Measurements from ENCODE around the gene PTGS1. TPM values are rescaled to one million over a fixed set of nuclear protein-coding genes. Genes with fewer than 3 reads are reported as not detected.

The PTGS1 gene
- polyA plus RNA-seq, 2 of the 4 experiments (the other 2 are of a cell fraction), result 0.49 to 1.0 TPM

DNA sequence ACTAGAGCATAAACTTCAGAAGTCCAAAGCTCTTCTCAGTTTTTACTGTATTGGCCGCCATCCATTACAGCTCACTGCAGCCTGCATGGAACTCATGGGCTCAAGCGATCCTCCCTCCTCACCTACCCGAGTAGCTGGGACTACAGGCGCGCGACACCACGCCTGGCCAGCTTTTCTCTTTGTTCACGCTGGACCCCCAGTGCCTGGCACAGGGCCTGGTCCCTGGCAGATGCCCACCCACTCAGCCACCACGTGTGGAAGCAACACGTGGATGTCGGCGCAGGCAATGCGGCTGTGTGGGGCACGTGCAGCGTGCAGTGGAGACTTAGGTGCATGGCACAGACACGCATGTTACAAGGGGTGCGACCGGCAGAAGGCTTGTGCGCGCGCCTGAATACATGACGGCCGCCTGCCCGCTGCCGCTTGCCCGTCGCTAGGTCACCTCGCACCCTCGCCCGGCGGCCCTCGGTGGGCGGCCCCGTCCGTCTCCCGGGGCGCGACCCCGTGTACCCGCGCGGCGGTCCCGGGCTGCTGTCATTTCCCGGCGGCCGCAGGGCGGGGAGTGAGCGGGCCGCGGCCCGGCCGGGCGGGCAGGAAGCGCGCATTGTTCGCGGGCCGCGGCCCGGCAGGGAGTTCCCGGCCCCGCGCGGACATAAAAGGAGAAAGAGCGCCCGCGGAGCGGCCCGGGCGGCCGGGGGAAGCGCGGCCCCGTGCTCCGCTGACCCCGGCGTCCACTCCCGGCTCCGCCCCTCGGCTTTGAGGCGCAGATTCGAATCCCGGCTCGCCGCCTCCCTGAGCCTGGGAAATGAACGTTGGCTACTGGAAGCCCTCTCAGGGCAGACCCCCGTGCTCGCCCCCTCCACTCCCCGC lies 24.1 kb upstream of the PTGS1 start:
- Histone ChIP-seq H3K27ac (peak overlapping the region; percentile 63 to 85), H3K4me2 (peak overlapping the region; percentile 87), H3K4me3 (peak overlapping the region; percentile 49), H3K9me3 (no peaks in the 10 kb centered on the region), H3K4me1 (peaks cover 4% of the 10 kb centered on the region; the same call in 2 of the 3 replicates)
- CTCF ChIA-PET, result interaction anchor here (0.6 to 18.4 kb wide), 7 partner anchors 8 to 251 kb away, joined by 3 to 541 read pairs (median 3); partner anchors contain the start of gene TTLL11
- POLR2A ChIA-PET, result no interaction called here
- no peak for TF ChIP-seq EHF (CRISPR knock-in tag; IDR thresholded peaks at IDR 0.05)
- TF ChIP-seq HOXB5 (CRISPR knock-in tag; IDR thresholded peaks at IDR 0.05), result no peak
- TF ChIP-seq KDM1A (IDR thresholded peaks at IDR 0.05; ENCODE audit: low read depth), result no peak
- TF ChIP-seq MAZ (IDR thresholded peaks at IDR 0.05; ENCODE audit: borderline replicate concordance, low read depth, low read length), result no peak
- no peak for TF ChIP-seq POLR2AphosphoS2 (conservative IDR thresholded peaks at IDR 0.05; ENCODE audit: low read length)
- TF ChIP-seq HMGXB4 (CRISPR knock-in tag; IDR thresholded peaks at IDR 0.05; ENCODE audit: borderline replicate concordance), result no peak
- TF ChIP-seq CEBPB (IDR thresholded peaks at IDR 0.05), result no peak
- TF ChIP-seq CHD4 (IDR thresholded peaks at IDR 0.05; ENCODE audit: borderline replicate concordance), result no peak
- TF ChIP-seq, protein P1, sequence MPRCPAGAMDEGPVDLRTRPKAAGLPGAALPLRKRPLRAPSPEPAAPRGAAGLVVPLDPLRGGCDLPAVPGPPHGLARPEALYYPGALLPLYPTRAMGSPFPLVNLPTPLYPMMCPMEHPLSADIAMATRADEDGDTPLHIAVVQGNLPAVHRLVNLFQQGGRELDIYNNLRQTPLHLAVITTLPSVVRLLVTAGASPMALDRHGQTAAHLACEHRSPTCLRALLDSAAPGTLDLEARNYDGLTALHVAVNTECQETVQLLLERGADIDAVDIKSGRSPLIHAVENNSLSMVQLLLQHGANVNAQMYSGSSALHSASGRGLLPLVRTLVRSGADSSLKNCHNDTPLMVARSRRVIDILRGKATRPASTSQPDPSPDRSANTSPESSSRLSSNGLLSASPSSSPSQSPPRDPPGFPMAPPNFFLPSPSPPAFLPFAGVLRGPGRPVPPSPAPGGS (IDR thresholded peaks at IDR 0.05), result no peak
- ATAC-seq, result peak; percentile 38 to 45; a peak in 5 of 6 replicates
- FAIRE-seq, result no peak
- peak in 1 of 2 experiments; percentile 16 for DNase-seq (ENCODE audit: low read depth in 1 of 2, low spot score in 1 of 2)
- WGBS (ENCODE audit: missing lambda C conversion rate), result 51% methylated on average over 49 of the region's 90 CpGs

- WGBS (ENCODE audit: missing lambda C conversion rate), result 53% methylated on average over 16 of the region's 16 CpGs
- ChIA-PET POLR2A (no interaction called here), CTCF (interaction anchor here (0.6 to 18.4 kb wide), 7 partner anchors 9 to 464 kb away, joined by 3 to 541 read pairs (median 3); partner anchors contain the start of gene TTLL11)
- ATAC-seq (peak; percentile 45 to 62; a peak in 5 of 6 replicates), DNase-seq (ENCODE audit: low read depth in 1 of 2, low spot score in 1 of 2) (peak; percentile 38 to 50), FAIRE-seq (no peak)
- Histone ChIP-seq H3K4me3 (peak overlapping the region; percentile 49), H3K9me3 (peaks cover 2% of the 10 kb centered on the region; the same call in 1 of the 3 replicates), H3K4me1 (peaks cover 4% of the 10 kb centered on the region; the same call in 2 of the 3 replicates), H3K4me2 (peak overlapping the region; percentile 87), H3K27ac (peak overlapping the region; percentile 63 to 85)
- TF ChIP-seq, protein P2, sequence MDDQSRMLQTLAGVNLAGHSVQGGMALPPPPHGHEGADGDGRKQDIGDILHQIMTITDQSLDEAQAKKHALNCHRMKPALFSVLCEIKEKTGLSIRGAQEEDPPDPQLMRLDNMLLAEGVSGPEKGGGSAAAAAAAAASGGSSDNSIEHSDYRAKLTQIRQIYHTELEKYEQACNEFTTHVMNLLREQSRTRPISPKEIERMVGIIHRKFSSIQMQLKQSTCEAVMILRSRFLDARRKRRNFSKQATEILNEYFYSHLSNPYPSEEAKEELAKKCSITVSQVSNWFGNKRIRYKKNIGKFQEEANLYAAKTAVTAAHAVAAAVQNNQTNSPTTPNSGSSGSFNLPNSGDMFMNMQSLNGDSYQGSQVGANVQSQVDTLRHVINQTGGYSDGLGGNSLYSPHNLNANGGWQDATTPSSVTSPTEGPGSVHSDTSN (IDR thresholded peaks at IDR 0.05), result no peak
- peak; percentile 69 for TF ChIP-seq ZFP36 (IDR thresholded peaks at IDR 0.05; ENCODE audit: borderline replicate concordance, partially characterized antibody)
Measured at GRCh38 chr9:122347348-122348287, 23.2 kb upstream of the PTGS1 start.

DNA sequence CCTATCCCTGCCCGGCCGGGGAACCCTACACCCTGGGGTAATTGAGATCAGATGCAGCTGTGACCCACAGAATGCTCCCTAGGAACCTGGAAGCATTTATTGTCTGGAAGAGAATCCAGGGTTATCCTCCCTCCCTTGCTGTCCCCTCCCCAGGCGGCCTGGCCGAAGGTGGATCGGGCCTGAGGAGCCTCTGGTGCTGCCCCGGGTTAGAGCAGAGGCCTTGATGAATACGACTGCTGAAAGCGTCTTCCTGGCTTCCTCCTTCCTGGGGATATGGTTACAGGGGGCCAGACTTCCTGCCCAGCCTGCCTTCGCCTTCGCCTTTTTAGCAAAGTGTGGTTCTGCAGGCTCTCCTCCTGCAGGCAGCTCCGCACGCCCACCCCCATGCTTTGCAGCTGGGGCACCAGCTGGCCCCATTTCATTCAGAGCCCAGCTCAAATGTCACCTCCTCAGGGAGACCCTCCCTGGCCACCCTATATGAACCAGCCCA lies 22.5 kb upstream of the PTGS1 start:
- ChIA-PET CTCF (interaction anchor here (1.3 to 18.4 kb wide), 4 partner anchors 9 to 464 kb away, joined by 3 to 541 read pairs (median 118); partner anchors contain the start of gene TTLL11), POLR2A (no interaction called here)
- H3K9me3 ChIP-seq, result peaks cover 5% of the 10 kb centered on the region; the same call in 1 of the 3 replicates
- peaks cover 4% of the 10 kb centered on the region; the same call in 2 of the 3 replicates for H3K4me1 ChIP-seq
- no peak overlapping the region for H3K4me3 ChIP-seq
- no peak for FAIRE-seq
- ATAC-seq, result no peak
- WGBS (ENCODE audit: missing lambda C conversion rate), result 96% methylated on average over 12 of the region's 12 CpGs
- no peak overlapping the region for H3K4me2 ChIP-seq
- no peak for DNase-seq (ENCODE audit: low read depth in 1 of 2, low spot score in 1 of 2)
- no peak overlapping the region for H3K27ac ChIP-seq
- TF ChIP-seq RFX5 (IDR thresholded peaks at IDR 0.05) (no peak), MAX (IDR thresholded peaks at IDR 0.05) (no peak), HOXB13 (CRISPR knock-in tag; IDR thresholded peaks at IDR 0.05; ENCODE audit: low read depth) (no peak), CHD2 (IDR thresholded peaks at IDR 0.05; ENCODE audit: low read length, partially characterized antibody) (no peak), MYC (IDR thresholded peaks at IDR 0.05; ENCODE audit: borderline replicate concordance, low read length) (no peak), SMC3 (IDR thresholded peaks at IDR 0.05) (no peak), RCOR1 (IDR thresholded peaks at IDR 0.05; ENCODE audit: low read depth, low read length) (no peak), HMGXB4 (CRISPR knock-in tag; IDR thresholded peaks at IDR 0.05; ENCODE audit: borderline replicate concordance) (no peak), FOSB (CRISPR knock-in tag; IDR thresholded peaks at IDR 0.05) (no peak)
- TF ChIP-seq, protein P1 (IDR thresholded peaks at IDR 0.05), result no peak
